CD4-positive, alpha-beta T cell treated with Interleukin-17A for 1 hour (primary cell): ENCODE measurements around the gene GPC1.

Experiments used
- DNase-seq: peaks from one replicate; pipeline ENCODE4 v3.0.0-alpha.2; 2020

GPC1 gene

DNA sequence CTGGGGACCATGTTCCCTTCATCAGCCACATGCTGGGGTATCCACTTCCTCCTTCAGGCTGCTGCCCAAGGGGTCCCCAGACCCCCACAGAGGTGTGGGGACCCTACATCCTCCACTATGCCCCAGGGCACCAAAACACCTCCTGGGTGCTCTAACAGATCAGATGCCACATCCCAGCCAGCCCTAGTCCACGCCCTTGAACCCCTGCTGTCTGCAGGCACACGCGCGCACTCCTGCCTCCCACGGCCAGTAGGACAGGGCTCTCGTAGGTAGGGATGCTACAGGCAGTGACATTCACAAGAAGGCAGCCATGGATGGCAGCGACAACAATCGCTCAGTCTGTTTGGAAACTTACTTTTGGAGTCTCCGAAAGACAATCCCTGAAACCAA lies 3.0 kb upstream of the GPC1 start:
- no peak for DNase-seq

DNA sequence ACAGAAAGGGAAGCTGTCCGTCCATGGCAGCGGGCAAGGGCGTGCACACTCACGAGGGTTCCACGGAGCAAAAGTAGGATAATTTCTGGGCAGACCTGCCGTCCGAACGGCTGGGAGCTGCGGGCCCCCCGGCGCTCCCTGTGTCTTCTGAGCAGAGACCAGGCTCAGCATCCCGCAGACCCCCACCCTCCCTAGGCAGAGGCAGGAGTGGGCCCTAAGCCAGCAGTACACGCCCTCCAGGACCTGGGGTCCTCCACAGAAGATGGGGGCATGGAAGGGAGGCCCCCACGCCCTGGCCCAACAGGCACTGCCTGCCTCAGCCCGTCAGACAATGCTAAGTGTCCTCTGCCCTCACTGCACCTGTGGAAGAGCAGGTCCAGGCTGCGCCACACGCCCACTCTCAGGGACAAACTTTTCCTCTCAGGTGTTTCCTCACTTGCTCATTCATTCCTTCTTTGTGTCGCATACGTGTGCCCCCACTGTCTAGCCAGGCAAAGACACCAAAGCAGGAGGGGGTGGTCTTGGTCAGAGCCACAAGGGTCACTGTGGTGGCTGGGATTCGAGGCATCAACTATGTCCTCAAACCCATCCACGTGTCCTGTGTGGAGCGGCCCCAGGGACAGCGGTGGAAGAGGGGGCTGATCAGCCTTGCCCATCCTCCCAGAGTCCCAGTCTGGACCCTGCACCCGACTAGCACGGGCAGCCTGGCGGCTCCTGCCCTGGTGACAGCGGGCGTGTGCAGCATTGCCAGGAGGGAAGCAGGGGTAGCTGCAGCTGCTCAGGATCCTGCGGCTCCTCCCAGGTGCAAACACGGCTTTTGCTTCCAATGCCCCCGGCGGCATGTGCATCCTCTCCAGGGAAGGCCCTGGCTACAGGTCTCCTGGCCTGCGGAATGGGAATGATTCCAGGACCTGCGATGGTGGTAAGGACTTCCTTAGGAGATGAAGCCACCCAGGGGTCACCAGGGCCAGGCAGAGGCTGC lies 2.4 kb upstream of the GPC1 start:
- no peak for DNase-seq

DNA sequence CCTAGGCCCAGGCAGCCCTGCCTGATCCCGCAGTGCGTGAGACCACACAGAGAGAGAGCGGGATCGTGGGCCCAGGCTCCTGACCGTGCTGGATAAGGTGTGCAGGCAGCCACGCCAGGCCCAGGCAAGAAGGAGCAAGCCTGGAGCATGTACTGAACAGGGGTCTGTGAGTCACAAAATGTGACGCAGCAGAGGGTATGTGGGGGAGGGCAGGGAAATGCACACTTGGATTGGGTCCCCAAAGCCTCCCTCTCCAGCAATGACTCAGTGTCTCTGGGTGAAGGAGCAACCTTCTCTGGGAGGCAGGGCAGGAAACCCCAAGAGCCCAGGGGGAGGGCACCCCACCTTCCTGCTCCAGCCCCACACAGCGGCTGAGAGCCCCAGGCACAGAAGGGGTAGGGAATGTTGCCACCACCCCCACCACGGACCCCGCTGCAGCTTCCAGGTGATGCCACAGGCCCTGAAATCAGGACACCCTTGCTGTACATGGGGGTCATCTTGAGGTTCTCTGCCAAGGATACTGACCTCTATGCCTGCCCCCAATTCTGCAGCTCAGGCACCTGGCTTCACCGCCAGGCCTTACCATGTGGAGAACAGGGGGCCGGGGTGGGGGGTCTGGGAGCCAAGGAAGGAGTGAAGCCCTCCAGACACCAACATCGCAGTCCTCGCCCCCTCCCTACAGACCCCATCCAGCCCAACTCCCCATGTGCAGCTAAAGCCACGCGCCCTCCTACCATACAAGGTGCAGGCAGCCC lies 1.3 kb upstream of the GPC1 start:
- no peak for DNase-seq

DNA sequence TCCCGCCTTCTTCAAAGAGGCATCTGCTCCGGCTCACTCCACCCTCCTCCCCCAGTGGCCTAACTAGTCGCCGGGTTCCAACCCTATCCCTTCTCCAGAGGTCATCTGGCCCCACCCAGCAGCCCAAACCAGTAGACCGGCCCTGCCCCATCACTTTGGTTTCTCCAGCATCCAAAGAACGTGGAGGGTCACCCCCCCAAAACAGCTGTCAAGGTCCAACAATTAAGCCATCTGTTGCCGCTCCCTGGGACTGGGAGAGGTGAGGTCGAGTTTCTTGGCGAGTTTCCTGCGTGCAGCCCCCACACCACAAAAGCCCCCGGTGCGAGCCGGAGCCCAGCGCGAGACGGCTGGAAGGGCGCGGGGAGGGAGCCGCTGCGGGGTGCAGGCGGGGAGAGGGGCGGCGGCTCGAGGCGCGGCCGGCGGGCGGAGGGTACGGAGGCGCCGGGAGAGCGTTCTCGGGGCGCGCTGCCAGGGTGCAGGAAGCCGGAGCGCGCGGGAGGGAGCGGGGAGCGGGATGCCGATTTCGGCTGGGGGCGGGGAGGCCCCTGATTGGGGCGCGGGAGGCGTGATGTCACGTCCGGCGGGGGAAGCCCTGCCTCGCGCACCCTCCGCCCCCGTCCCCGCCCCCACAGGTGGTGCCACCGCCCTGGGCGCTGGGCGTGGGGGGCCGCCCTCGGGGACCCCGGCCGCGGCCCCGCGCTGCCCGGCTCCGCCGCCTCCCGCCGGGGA lies 571 bp upstream of the GPC1 start:
- DNase-seq: peak; percentile 90

DNA sequence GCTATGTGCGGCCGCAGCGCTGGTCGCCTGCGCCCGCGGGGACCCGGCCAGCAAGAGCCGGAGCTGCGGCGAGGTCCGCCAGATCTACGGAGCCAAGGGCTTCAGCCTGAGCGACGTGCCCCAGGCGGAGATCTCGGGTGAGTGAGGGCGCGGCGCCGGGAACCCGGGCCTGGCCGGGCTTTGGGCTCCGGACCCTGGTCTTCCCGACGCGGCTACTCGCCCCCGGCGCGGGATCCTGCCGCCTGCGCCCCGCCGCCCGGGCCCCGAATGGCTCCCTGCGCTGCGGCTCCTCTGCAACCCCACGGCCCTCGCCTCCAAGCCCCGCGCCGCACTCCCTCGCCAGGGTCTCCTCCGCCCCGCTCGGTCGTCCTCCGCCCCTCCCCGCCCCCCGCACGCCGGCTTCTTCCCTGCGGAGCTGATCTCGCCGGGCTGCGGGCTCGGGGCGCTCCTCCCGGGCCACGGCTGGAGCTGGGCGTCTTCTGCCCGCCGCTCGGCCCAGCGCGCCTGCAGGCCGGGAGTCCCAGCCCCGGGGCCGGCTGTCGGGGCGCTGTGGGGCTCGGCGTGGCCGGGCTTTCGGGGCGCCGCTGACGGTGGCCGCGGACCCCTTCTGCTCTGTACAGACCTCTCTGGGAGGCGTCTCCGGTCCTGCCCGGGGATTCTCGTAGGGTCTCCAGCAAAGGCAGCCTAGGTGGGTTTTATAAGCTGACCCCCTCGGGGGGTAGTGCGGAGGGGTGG lies 652 bp downstream of the GPC1 start:
- no peak for DNase-seq

DNA sequence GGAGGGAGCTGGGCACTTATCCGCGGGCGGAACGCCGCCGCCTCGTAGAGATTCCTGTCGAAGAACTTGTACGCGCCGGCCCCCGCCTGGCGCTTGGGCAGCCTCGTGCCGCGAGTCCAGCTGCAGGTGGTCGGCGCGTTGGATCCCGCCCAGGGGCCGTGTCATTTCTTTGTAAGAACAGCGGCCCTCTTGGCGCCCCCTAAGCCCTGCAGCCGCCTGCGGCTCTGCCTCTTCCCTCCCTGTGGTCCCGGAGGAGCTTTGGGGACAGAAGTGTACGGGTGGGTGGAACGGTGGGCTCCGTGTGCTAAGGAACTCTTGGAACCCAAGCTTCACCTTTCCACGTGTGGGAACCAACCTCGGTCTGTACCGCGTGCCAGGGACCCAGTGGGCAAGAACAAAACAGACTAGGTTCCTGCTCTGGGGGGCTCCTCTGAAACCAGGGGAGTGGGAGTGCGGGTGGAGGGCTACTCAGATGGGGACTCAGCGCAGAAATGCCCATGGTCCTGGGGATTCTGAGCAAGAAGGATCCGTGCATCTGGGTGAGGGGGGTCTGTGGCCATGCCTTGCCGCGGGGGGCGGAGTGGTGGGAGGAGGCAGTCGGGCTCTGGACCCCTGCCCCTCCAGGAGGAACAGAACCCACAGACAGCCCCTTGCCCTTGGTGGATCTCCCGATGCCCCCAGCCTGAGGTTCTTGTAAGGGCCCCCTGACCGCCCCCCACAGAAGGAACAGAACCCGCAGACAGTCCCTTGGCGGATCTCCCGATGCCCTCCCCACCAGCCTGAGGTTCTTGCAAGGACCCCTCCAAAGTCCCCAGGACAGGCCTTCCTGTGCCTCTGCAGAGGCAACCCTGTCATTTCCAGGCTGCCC lies 1.5 kb downstream of the GPC1 start:
- no peak for DNase-seq

DNA sequence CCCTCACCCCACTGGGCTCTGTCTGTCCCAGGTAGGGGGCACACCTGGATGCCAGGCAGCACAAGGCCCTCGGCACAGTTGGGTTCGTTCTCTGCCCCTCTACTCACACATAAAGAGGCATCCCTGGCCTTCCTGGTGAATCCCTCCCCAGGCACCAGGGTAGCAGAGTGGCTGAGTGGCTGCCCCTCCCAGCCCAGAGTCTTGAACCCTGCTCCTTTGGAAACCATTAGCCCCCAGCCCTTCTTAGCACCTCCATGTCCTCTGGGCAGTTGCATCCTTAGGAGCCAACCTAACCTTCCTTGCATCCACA lies 2.0 kb downstream of the GPC1 start:
- DNase-seq: no peak

DNA sequence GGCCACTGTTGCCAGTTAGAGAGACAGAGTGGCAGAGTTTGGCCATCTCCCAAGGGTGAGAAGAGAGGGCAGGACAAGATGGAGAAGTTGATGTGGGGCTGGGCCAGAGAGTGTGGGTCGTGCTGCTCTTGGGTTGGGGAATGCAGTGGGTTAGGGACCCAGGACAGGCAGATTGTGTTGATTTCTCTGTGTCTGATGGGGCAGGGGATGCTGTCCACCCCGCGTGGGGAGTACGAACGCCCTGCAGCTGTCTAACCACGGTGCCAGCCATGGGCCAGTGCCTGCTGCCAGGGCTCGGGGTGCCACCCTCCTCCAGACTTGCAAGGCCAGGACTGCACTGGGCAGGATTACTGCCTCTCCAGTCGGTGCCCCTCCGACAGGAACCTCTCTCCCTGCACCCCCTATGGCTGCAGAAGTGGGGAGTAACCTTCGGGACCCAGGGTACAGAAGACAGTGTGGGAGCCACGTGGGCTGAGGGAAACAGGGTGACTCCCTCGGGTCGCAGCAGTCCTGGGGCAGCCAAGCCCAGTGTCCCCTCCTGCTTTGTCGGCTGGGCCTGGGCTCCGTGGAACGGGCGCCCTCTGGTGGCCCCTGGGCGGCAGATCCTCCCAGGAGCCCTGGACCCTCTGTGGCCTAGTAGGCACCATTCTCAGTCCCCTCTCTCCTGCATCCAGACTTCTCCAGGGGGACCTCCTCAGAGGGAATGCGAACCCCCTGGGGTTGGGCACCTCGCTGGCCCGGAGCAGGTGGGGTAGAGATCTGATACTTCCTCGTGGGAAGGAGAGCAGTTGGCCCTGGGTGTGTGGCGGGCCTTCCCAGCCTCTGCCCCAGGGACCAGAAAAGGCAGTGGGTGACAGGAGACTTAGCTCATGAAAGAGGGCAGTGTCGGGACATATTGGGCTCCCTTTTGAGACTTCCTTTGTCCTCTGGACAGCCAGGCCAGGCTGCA lies 2.7 kb downstream of the GPC1 start:
- DNase-seq: peak; percentile 66

DNA sequence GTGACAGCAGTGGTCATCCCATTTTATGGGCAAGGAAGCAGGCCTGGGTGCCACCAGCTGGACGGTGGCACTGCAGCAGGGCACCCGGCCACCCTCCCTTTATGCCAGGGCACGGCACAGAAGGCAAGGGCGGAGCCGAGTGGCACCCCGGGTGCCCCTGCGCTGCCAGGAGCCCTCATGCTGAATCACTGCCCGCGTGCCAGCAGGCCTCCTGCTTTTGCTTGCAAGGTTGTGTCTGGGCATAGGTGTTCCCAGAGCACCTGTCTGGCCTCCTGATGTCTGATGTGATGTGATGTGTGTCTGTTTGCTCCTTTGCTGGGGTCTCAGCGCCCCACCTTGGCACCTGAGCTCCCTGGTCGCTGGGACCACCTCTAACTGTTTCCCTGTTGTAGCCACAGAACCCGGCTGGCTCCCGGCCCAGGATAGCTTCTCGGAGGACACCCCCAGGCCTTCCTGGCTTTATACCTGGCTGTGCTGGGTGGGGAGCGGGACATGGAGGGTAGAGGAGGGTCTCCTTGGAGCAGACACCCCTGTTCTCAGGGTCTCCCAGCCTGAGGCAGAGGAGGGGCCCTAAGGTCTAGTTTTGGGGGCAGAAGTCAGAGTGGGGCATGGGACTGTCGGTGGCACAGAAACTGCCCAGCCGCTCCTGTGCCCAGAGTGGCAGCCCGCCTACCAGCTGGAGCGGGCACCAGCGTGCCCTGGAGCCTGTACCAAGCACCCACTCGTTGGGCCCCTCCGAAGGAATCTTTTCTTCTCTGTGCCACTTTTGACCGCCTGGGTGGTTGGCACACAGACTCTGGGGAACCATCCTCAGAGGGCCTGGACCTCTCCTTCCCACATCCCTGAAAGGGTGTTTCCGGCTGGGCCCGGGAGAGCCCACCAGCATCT lies 3.6 kb downstream of the GPC1 start:
- DNase-seq: no peak

DNA sequence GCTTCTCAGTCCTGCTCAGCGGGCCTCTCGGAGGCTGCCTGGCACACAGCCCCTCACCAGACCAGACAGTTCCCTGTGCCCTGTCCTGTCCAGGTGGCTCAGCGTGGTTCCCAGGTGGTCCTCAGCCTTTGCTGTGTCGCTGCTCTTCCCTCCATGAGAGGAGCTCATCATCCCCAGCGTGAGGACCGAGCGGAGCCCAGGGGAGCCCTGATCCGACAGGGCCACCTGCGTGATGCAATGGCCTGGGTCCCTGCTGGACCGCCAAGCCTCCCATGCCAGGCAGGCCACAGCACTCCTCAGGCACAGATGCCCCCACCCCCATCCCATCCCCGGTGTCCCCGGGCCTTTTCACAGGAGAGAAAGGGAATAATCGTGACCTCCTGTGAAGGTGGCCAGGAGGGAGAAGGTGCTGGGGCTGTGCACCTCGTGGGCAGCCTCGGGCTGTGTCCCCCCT lies 4.3 kb downstream of the GPC1 start:
- DNase-seq: no peak

DNA sequence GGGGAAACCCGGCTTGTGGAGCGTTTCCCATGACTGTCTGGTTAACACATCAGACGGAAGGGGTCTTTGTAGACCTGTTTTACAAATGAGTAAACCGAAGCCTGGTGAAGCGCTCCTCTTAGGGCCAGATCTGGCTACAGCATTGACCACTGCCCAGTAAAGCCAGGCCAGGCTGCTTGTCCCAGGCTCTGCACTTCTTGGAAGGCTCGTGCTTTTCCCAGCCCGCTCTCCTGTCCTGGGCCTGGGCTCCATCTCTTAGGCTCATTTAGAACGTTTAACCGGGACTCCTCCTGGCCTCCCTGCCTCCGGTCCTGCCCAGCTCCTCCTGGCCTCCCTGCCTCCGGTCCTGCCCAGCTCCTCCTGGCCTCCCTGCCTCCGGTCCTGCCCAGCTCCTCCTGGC lies 4.8 kb downstream of the GPC1 start:
- DNase-seq: no peak

DNA sequence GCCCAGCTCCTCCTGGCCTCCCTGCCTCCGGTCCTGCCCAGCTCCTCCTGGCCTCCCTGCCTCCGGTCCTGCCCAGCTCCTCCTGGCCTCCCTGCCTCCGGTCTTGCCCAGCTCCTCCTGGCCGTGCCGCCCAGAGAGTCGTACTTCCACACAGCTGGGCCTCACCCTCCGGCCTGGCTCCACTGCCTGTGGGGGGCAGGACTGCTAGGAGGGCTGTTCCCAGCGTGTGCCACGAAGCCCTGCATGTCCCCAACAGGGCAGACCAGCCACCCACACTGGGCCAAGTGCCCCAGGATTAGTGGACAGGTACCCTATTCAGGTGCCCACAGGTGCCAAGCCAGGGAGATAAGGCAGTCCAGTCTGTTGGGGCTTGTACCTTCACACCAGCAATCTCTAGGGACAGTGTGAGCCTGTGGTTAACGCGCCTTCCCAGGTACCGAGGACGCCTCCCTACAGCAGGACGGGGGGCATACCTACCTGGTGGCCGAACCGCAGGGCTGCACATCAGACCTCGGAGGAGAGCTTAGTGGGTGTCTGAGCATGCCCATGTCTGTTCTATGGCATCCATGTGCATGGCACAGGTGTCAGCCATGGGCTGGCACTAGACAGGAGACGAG lies 5.3 kb downstream of the GPC1 start:
- no peak for DNase-seq

DNA sequence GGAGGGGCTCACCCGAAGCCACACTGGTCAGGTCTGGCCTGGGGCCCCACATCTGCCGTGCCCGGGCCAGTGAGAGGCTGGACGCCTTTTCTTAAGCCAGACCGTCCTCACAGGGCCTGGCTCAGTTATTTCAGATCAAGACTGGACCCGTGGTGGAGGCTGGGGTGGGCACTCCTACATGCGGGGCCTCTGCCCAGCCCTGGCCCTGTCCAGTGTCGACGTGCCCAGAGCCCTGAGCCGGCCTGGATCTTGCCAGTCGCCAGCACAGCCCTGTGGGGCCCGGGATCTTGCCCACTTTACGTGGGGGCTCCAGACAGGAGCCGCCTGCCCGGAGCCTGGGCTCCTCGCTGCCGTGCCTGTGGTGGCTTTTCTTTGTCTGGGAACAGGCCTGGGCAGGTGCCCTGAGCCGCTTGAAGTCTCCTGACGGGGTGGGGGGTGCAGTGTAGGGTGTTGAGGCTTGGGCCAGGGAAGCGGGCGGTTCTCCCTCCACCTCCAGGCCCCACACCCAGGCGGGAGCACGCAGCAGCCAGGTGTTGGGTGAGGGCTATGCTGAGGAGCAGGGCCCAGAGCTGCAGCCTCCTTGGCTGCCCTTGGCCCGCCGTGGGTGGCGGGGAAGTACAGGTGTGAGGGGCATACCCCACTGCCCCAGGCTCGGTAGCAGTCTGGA lies 6.0 kb downstream of the GPC1 start:
- no peak for DNase-seq

DNA sequence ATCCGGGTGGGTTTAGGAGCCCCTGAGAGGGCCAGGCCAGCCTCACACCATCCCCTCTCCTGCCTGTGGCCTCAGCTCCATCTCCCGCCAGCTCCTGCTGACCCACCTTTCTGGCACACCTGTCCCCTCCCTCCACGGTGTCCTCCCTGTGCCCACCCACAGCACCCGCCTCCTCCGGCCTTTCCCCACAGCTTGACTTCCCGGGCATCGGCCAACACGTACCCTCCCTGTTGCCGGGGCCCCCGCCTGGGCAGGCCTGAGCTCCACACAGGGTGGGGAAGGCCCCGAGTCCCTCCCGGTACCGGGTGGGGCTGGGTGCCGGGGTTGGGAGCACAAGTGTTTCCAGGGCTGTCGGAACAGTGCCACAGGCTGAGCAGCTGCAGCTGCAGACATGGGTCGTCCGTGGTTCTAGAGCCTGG lies 6.5 kb downstream of the GPC1 start:
- no peak for DNase-seq

DNA sequence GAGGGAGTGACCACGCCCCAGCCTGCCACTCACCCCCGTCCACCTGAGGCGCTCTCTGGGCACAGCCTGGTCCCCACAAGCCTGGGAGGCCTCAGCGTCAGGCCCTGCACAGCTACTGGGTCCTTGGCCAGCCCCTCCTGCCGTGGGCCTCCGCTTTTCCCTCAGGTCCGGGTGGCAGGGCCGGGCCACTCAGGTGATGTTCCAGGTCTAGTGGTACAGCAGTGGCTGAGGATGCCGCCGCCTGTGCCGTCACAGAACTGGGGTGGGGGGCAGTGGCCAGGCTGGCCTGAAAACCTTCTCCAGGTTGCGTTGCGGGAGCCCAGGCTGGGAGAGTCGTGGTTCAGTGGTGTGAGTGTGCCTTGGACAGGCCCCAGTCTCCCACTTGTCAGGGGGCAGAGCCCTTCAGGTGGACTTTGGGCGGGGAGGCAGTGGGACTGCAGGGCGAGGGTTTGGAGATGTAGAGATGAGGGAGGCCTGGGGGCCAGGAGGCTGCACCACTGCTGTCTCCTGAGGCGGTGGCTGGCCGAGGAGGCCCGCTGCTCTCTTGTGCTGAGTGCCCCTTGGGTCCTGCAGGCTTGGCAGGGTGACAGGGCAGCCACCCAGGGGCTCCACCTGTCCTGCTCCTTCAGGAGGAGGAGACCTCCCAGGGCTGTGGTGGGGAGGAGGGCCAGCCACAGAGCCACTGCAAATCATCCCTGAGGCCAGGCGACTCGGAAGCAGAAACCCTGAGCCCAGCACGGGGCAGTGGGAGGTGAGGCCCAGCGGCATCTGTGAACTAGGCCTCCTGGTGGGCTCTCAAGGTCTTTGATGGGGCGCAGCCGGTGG lies 7.6 kb downstream of the GPC1 start:
- DNase-seq: no peak

DNA sequence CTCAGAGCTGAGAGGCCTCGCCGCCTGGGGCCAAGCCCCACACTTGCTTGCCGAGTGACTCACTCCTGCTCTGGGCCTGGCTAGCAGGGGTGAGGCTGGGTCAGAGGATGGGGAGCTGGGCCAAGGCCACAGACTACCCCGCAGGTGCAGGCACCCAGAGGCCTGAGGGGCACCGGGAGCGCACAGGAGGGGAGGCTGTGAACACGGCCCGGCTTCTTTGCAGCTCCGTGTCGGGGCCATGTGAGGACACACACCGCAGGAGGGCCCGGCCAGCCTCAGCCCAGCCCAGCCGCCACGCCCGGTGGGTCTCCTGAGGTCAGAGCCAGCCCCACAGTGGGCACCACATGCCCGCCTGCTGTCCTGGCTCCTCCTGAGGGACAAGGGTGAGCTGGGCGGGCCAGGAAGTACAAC lies 8.4 kb downstream of the GPC1 start:
- no peak for DNase-seq

DNA sequence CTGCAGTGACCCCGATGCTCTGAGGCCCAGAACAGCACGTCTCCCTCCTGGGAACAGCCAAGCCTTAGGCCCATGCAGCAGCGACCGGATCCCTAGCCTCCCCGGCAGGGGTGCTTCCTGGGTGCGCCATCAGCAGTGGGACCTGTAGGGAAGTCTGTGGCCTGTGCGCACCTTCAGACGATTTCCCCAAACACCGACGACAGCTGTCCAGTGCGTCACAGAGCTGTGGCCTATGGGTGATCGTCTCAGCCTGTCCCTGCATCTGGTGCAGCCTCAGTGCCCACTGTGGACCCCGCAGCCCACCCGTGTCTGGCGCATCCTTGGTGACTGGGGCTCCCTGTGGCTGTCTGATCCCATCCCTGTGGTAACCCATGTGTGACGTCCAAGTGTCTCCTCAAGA lies 9.0 kb downstream of the GPC1 start:
- DNase-seq: no peak
